ENCODE measurements around the gene RNF224.

Gene RNF224

DNA sequence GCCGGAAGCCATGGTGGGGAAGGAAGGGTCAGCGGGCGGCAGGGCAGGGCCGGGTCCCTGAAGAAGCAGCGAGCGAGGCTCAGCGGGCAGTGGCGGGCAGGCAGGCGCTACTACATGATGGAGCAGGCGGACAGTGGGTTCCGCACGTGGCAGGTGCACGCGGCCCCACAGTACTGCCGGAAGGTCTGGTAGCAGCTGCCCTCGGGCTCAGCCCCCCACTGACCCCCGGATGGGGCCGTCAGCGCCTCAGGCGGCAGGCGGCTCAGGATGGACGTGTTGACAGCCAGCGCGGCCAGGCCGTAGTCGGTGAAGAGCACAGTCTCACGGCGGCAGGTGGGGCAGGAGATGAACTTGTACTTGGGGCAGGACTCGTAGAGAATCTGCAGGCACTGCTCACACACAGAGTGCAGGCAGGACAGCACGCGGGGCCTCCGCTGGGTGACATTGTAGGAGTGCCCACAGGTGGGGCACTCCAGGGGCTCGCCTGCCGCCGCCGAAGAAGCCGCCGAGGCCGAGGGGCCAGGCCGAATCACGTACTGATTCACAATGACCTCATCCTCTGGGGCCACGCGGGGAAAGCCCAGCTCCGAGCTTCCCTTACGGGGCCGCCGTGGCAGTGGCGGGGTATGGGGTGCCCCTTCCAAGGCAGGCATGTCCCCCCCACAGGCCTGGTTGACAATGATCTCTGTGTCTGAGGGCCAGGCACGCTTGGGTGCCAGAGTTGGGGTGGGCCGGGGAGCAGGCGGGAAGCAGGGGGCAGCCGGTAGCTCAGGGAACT is 6.8 kb upstream of the RNF224 start:
- Histone ChIP-seq H3K27me3 (ENCODE audit: control insufficient read depth, insufficient read depth, low read length) (no peaks in the 10 kb centered on the region), H3K36me3 (ENCODE audit: control insufficient read depth, insufficient read depth, low read length) (peaks cover 2% of the 10 kb centered on the region), H3K4me1 (ENCODE audit: control insufficient read depth, insufficient read depth, low read length) (peaks cover 8% of the 10 kb centered on the region), H3K27ac (ENCODE audit: low read depth, low read length) (no peak overlapping the region), H3K4me3 (ENCODE audit: low read length) (no peak overlapping the region), H3K9ac (ENCODE audit: low read length) (no peak overlapping the region)

DNA sequence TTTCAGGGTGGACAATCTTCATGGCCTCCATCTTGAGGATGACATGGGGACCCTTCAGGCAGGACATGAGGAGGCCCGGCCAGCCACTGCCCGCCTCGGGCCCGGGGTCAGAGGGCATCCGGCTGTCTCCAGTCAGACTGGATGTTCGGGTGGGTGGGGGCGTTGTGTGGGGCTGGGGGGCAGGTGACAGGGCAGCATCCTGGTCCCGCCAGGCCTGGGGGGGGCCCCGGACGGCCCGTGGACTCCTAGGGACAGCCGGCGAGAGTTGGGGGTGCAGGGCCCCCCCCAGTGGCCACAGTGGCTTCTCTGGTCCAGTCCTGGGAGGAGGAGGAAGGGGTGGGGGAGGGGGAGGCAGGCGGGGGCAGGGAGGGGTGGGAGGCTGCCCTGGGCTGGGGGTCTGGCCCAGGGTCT is 6.2 kb upstream of the RNF224 start:
- peaks cover 1% of the 10 kb centered on the region for H3K36me3 ChIP-seq (ENCODE audit: control insufficient read depth, insufficient read depth, low read length)
- H3K27me3 ChIP-seq (ENCODE audit: control insufficient read depth, insufficient read depth, low read length) = no peaks in the 10 kb centered on the region
- no peak overlapping the region for H3K9ac ChIP-seq (ENCODE audit: low read length)
- H3K4me1 ChIP-seq (ENCODE audit: control insufficient read depth, insufficient read depth, low read length) = peaks cover 8% of the 10 kb centered on the region
- H3K27ac ChIP-seq (ENCODE audit: low read depth, low read length) = no peak overlapping the region
- H3K4me3 ChIP-seq (ENCODE audit: low read length) = no peak overlapping the region

GRCh38 chr9:137221506-137222111 is 5.7 kb upstream of the RNF224 start:
- no peaks in the 10 kb centered on the region for H3K27me3 ChIP-seq (ENCODE audit: control insufficient read depth, insufficient read depth, low read length)
- H3K4me1 ChIP-seq (ENCODE audit: control insufficient read depth, insufficient read depth, low read length) = peaks cover 8% of the 10 kb centered on the region
- H3K36me3 ChIP-seq (ENCODE audit: control insufficient read depth, insufficient read depth, low read length) = no peaks in the 10 kb centered on the region
- no peak overlapping the region for H3K27ac ChIP-seq (ENCODE audit: low read depth, low read length)
- no peak overlapping the region for H3K9ac ChIP-seq (ENCODE audit: low read length)
- H3K4me3 ChIP-seq (ENCODE audit: low read length) = peak overlapping the region; percentile 13

DNA sequence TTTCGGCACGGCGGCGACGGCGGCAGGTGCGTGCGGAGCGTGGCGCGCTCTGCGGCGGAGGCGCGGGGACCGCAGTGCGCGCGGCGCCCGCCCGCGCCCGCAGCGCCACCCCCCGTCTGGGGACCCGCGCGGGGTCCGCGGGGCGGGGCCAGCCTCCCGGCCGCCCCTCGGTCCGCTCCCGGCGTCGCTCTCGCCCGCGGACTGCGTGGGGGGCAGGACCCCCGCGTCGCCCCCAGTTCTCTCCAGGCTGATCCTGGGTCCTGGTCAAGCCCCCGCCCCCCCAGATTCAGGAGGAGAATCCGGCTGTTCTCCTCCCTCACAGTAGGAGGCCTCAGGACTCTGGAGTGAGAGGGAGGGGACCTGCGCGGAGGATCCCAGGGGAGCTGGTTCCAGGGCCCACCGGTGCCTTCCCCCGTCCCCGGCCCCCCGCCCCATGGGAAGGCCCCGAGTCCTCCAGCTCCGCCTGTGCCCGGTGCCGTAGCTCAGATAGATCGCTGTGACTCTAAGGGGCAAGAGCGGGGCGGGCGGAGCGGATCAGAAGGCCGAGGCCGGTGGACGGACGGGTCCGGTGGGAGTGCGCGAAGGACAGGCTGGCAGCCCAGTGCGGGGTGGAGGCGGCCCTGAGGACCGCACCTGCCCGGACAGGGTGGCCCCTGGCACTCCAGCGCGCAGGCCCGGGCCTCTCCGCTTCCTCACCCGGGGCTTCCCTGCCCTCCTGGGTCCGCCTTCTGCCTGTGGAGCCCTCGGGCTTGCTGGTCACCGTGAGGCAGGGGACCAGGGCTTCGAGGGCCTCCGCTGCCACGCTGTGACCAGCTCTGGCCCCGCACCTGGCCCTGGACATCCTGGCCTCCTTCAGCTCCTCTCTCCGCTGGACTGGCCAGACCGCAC is 4.9 kb upstream of the RNF224 start, which contains the start of gene RNF208:
Gene RNF208, minus strand, starts transcription at position 51 of the 888 bp plus-strand sequence. CDS start 1,028 bp downstream, outside the sequence.
- Histone ChIP-seq H3K27me3 (ENCODE audit: control insufficient read depth, insufficient read depth, low read length) (no peaks in the 10 kb centered on the region), H3K27ac (ENCODE audit: low read depth, low read length) (peak within 1 kb of the TSS; percentile 91), H3K36me3 (ENCODE audit: control insufficient read depth, insufficient read depth, low read length) (no peaks in the 10 kb centered on the region), H3K4me1 (ENCODE audit: control insufficient read depth, insufficient read depth, low read length) (peaks cover 8% of the 10 kb centered on the region), H3K4me3 (ENCODE audit: low read length) (peak within 1 kb of the TSS; percentile 71), H3K9ac (ENCODE audit: low read length) (peak within 1 kb of the TSS; percentile 57)

GRCh38 chr9:137223078-137223970 is 4.0 kb upstream of the RNF224 start:
- Histone ChIP-seq H3K4me3 (ENCODE audit: low read length) (peak overlapping the region; percentile 71), H3K9ac (ENCODE audit: low read length) (peak overlapping the region; percentile 97), H3K27me3 (ENCODE audit: control insufficient read depth, insufficient read depth, low read length) (peaks cover under 1% of the 10 kb centered on the region), H3K36me3 (ENCODE audit: control insufficient read depth, insufficient read depth, low read length) (no peaks in the 10 kb centered on the region), H3K4me1 (ENCODE audit: control insufficient read depth, insufficient read depth, low read length) (peaks cover 8% of the 10 kb centered on the region), H3K27ac (ENCODE audit: low read depth, low read length) (peak overlapping the region; percentile 91)

GRCh38 chr9:137224830-137225694 is 2.2 kb upstream of the RNF224 start, which contains the start of gene CYSRT1:
CYSRT1 (plus strand) TSS chr9:137225174; CDS start chr9:137225622, 448 bp downstream.
- H3K9ac ChIP-seq (ENCODE audit: low read length) = peak within 1 kb of the TSS; percentile 97
- H3K36me3 ChIP-seq (ENCODE audit: control insufficient read depth, insufficient read depth, low read length) = no peaks in the 10 kb centered on the region
- H3K27me3 ChIP-seq (ENCODE audit: control insufficient read depth, insufficient read depth, low read length) = peaks cover 16% of the 10 kb centered on the region
- H3K27ac ChIP-seq (ENCODE audit: low read depth, low read length) = peak within 1 kb of the TSS; percentile 91
- H3K4me1 ChIP-seq (ENCODE audit: control insufficient read depth, insufficient read depth, low read length) = peaks cover 8% of the 10 kb centered on the region
- H3K4me3 ChIP-seq (ENCODE audit: low read length) = peak within 1 kb of the TSS; percentile 70

DNA sequence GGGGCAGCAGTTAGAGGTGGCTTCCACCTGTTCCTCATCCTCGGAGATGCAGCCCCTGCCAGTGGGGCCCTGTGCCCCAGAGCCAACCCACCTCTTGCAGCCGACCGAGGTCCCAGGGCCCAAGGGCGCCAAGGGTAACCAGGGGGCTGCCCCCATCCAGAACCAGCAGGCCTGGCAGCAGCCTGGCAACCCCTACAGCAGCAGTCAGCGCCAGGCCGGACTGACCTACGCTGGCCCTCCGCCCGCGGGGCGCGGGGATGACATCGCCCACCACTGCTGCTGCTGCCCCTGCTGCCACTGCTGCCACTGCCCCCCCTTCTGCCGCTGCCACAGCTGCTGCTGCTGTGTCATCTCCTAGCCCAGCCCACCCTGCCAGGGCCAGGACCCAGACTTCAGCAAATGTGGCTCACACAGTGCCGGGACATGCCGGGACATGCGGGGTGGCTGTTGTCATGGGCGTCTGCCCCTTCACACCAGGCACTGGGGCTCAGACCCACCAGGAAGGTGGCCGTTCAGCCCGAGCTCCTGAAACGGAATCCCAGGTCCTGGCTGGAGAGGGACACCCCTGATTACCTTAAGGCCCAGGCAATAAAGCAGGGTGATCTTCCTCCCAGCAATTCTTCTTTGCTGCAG is 1.5 kb upstream of the RNF224 start:
- no peak overlapping the region for H3K9ac ChIP-seq (ENCODE audit: low read length)
- peaks cover 24% of the 10 kb centered on the region for H3K27me3 ChIP-seq (ENCODE audit: control insufficient read depth, insufficient read depth, low read length)
- no peak overlapping the region for H3K27ac ChIP-seq (ENCODE audit: low read depth, low read length)
- peaks cover 8% of the 10 kb centered on the region for H3K4me1 ChIP-seq (ENCODE audit: control insufficient read depth, insufficient read depth, low read length)
- no peak overlapping the region for H3K4me3 ChIP-seq (ENCODE audit: low read length)
- H3K36me3 ChIP-seq (ENCODE audit: control insufficient read depth, insufficient read depth, low read length) = no peaks in the 10 kb centered on the region

GRCh38 chr9:137226338-137227053 is 806 bp upstream of the RNF224 start:
- H3K4me3 ChIP-seq (ENCODE audit: low read length) = no peak overlapping the region
- H3K27me3 ChIP-seq (ENCODE audit: control insufficient read depth, insufficient read depth, low read length) = peaks cover 24% of the 10 kb centered on the region
- no peak overlapping the region for H3K9ac ChIP-seq (ENCODE audit: low read length)
- peaks cover 8% of the 10 kb centered on the region for H3K4me1 ChIP-seq (ENCODE audit: control insufficient read depth, insufficient read depth, low read length)
- no peaks in the 10 kb centered on the region for H3K36me3 ChIP-seq (ENCODE audit: control insufficient read depth, insufficient read depth, low read length)
- no peak overlapping the region for H3K27ac ChIP-seq (ENCODE audit: low read depth, low read length)

GRCh38 chr9:137227853-137228505 is 677 bp downstream of the RNF224 start:
- peaks cover 28% of the 10 kb centered on the region for H3K27me3 ChIP-seq (ENCODE audit: control insufficient read depth, insufficient read depth, low read length)
- no peak overlapping the region for H3K27ac ChIP-seq (ENCODE audit: low read depth, low read length)
- peaks cover 4% of the 10 kb centered on the region for H3K4me1 ChIP-seq (ENCODE audit: control insufficient read depth, insufficient read depth, low read length)

GRCh38 chr9:137228506-137228967 is 1.2 kb downstream of the RNF224 start:
- peaks cover 28% of the 10 kb centered on the region for H3K27me3 ChIP-seq (ENCODE audit: control insufficient read depth, insufficient read depth, low read length)
- H3K4me3 ChIP-seq (ENCODE audit: low read length) = no peak overlapping the region
- H3K9ac ChIP-seq (ENCODE audit: low read length) = no peak overlapping the region
- H3K27ac ChIP-seq (ENCODE audit: low read depth, low read length) = no peak overlapping the region
- no peaks in the 10 kb centered on the region for H3K36me3 ChIP-seq (ENCODE audit: control insufficient read depth, insufficient read depth, low read length)
- H3K4me1 ChIP-seq (ENCODE audit: control insufficient read depth, insufficient read depth, low read length) = peaks cover 3% of the 10 kb centered on the region

More at GRCh38 chr9:137227853-137228505, 677 bp downstream of the RNF224 start:
- Histone ChIP-seq H3K9ac (ENCODE audit: low read length) (no peak overlapping the region), H3K4me3 (ENCODE audit: low read length) (no peak overlapping the region), H3K36me3 (ENCODE audit: control insufficient read depth, insufficient read depth, low read length) (no peaks in the 10 kb centered on the region)

Data from rectal smooth muscle tissue (tissue), 1 donor.